T-cell (primary cell): Measurements from ENCODE around the gene FAM221A. TPM values are rescaled to one million over a fixed set of nuclear protein-coding genes. Genes with fewer than 3 reads are reported as not detected.

Experiments
- ATAC-seq, 4 experiments: fragments of 200-7000 bp in 3 of 4; fragments of 150-1000 bp in 1 of 4; cut with Tn5 transposase; replicated peaks in 1 of 4; 1 replicate in 3 of 4; 2 replicates in 1 of 4; pipeline ENCODE4 v1.10.0; 2021; ENCODE audit warnings: moderate library complexity in 3 of 4, mild to moderate bottlenecking in 2 of 4, moderate number of reproducible peaks in 1 of 4
- CTCF ChIA-PET, 2 donors: fragments of 300-600 bp; sonication (Branson Sonifier 250); formaldehyde crosslinking; loops; one replicate each; lab custom pipeline; 2022; ENCODE audit warnings: antibody characterized with exemption in 2 of 2; lab: Charles Lee
- POLR2A ChIA-PET, 2 donors: fragments of 300-600 bp; sonication (Branson Sonifier 250); formaldehyde crosslinking; loops; one replicate each; lab custom pipeline; 2022; ENCODE audit warnings: antibody characterized with exemption in 2 of 2; lab: Charles Lee
- DNase-seq, 35 experiments: peaks; one replicate each; pipeline versions ENCODE4 v3.0.0 to v3.0.0-alpha.2; 2013 to 2023
- H3K27ac ChIP-seq: one replicate; pipeline ENCODE4 v1.5.1; 2013; ENCODE audit warnings: low read length
- H3K27me3 ChIP-seq, 2 experiments: replicated peaks in 1 of 2; 1 replicate in 1 of 2; 2 replicates in 1 of 2; pipeline versions ENCODE4 v1.6.1 to v1.7.0; 2013; ENCODE audit warnings: low read length in 1 of 2, mixed read lengths in 1 of 2; ENCODE audit not compliant: control insufficient read depth in 2 of 2, insufficient read depth in 2 of 2; ENCODE audit errors: extremely low read depth in 1 of 2
- H3K36me3 ChIP-seq, 2 donors: 1 replicate in 1 of 2; 2 replicates in 1 of 2; pipeline versions ENCODE4 v1.6.1 to v1.7.0; 2013; ENCODE audit warnings: low read length in 1 of 2; ENCODE audit not compliant: control insufficient read depth in 2 of 2, insufficient read depth in 1 of 2; ENCODE audit errors: extremely low read depth in 1 of 2
- H3K4me1 ChIP-seq, 2 experiments: 1 replicate in 1 of 2; 2 replicates in 1 of 2; pipeline versions ENCODE4 v1.6.1 to v1.7.0; 2013; ENCODE audit warnings: low read length in 2 of 2, mixed read lengths in 1 of 2; ENCODE audit not compliant: insufficient read depth in 2 of 2, control insufficient read depth in 1 of 2; ENCODE audit errors: extremely low read depth in 1 of 2
- H3K4me3 ChIP-seq, 2 donors: 1 replicate in 1 of 2; 2 replicates in 1 of 2; pipeline versions ENCODE4 v1.5.1 to v1.7.0; 2013; ENCODE audit warnings: mild to moderate bottlenecking in 2 of 2, low read length in 1 of 2, moderate library complexity in 1 of 2; ENCODE audit not compliant: control insufficient read depth in 1 of 2; ENCODE audit errors: extremely low read depth in 1 of 2
- H3K9me3 ChIP-seq: 2 replicates; pipeline ENCODE4 v1.7.0; 2013
- H3K27ac Mint-ChIP-seq, 2 donors: one replicate each; pipeline ENCODE4 v1.8.0; 2020 to 2021; ENCODE audit warnings: mild to moderate bottlenecking in 2 of 2, mixed read lengths in 2 of 2
- H3K27me3 Mint-ChIP-seq, 2 donors: one replicate each; pipeline ENCODE4 v1.8.0; 2021 to 2022; ENCODE audit warnings: mixed read lengths in 2 of 2
- H3K36me3 Mint-ChIP-seq: one replicate; pipeline ENCODE4 v1.8.0; 2021; ENCODE audit warnings: mixed read lengths
- H3K4me1 Mint-ChIP-seq, 3 donors: one replicate each; pipeline ENCODE4 v1.8.0; 2020 to 2022; ENCODE audit warnings: mixed read lengths in 3 of 3, mild to moderate bottlenecking in 1 of 3
- H3K4me3 Mint-ChIP-seq, 3 donors: one replicate each; pipeline ENCODE4 v1.8.0; 2020 to 2022; ENCODE audit warnings: mild to moderate bottlenecking in 3 of 3, mixed read lengths in 3 of 3, moderate library complexity in 3 of 3
- H3K9me3 Mint-ChIP-seq, 3 donors: one replicate each; pipeline ENCODE4 v1.8.0; 2020 to 2022; ENCODE audit warnings: mixed read lengths in 3 of 3
- WGBS: methylation state at CpG from one replicate; pipeline ENCODE4 v1.1.5; 2013; ENCODE audit warnings: missing lambda C conversion rate; ENCODE audit not compliant: insufficient coverage; 5-methylcytosine and 5-hydroxymethylcytosine counted together
- total RNA-seq, 35 experiments: library from RNA in 6 of 35; stranded (reverse) in 6 of 35; fragments of 120-200 nt in 1 of 35; gene quantifications; one replicate each; pipeline versions ENCODE4 v1.2.1 to v1.2.4 and lab custom pipeline; 2013 to 2026

Gene FAM221A
- total RNA-seq, 5 donors from 2014 or later (not counting 1 experiment from before 2014, with no cell fraction given) = 5.3 to 7.8 (median 6.3) TPM

- Mint-ChIP-seq H3K27ac (no peak overlapping the region), H3K36me3 (peaks cover 31% of the 10 kb centered on the region), H3K4me1 (peaks cover 2 to 8% (median 3%) of the 10 kb centered on the region in 3 donors), H3K9me3 (no peaks in the 10 kb centered on the region), H3K27me3 (no peaks in the 10 kb centered on the region), H3K4me3 (no peak overlapping the region)
- Histone ChIP-seq H3K27ac (no peak overlapping the region), H3K9me3 (no peaks in the 10 kb centered on the region), H3K4me3 (no peak overlapping the region), H3K27me3 (no peaks in the 10 kb centered on the region), H3K4me1 (peaks cover 0 to 4% of the 10 kb centered on the region in 2 experiments), H3K36me3 (peaks cover 0 to 6% of the 10 kb centered on the region in 2 donors)
- ATAC-seq (no peak), DNase-seq (no peak)
- CTCF ChIA-PET = interaction anchor here (0.6 to 1.4 kb wide), 4 partner anchors 10 to 1593 kb away, joined by 3 to 4 read pairs (median 4); no protein-coding TSS in a partner anchor
- POLR2A ChIA-PET = interaction anchor here in 1 of 2 donors (0.6 kb wide), 1 partner anchor 10 kb away, joined by 3 read pairs; no protein-coding TSS in a partner anchor
Observed at GRCh38 chr7:23693224-23693623, 13.2 kb downstream of the FAM221A start.

- Histone ChIP-seq H3K9me3 (no peaks in the 10 kb centered on the region), H3K27me3 (no peaks in the 10 kb centered on the region), H3K4me3 (no peak overlapping the region), H3K27ac (no peak overlapping the region), H3K4me1 (peaks cover 0 to 4% of the 10 kb centered on the region in 2 experiments), H3K36me3 (no peaks in the 10 kb centered on the region)
- ChIA-PET CTCF (interaction anchor here (0.5 to 1.3 kb wide), 15 partner anchors 15 to 1380 kb away, joined by 3 to 6 read pairs (median 3); partner anchors contain the start of gene CCDC126 (in 1 of the 2)), POLR2A (no interaction called here)
- H3K4me3 Mint-ChIP-seq = no peak overlapping the region
- DNase-seq (peak in 32 of 35 experiments; percentile 11 to 71 (median 44)), ATAC-seq (peak; percentile 40 to 55 (median 48))
- H3K9me3 Mint-ChIP-seq = no peaks in the 10 kb centered on the region
- no peaks in the 10 kb centered on the region for H3K27me3 Mint-ChIP-seq
- no peak overlapping the region for H3K27ac Mint-ChIP-seq
- H3K36me3 Mint-ChIP-seq = peaks cover 24% of the 10 kb centered on the region
- no CpG with 5 or more reads among the region's 7 CpGs for WGBS
- peaks cover 2 to 8% (median 3%) of the 10 kb centered on the region in 3 donors for H3K4me1 Mint-ChIP-seq
Observed at GRCh38 chr7:23696916-23697441, 17.0 kb downstream of the FAM221A start.

- WGBS = no CpG with 5 or more reads among the region's 2 CpGs
- ChIA-PET POLR2A (interaction anchor here (0.6 kb wide), 2 partner anchors 12 to 237 kb away, joined by 4 to 9 read pairs; no protein-coding TSS in a partner anchor), CTCF (interaction anchor here (0.5 to 1.3 kb wide), 15 partner anchors 10 to 1679 kb away, joined by 3 to 8 read pairs (median 3); no protein-coding TSS in a partner anchor)
- no peak overlapping the region for H3K4me3 ChIP-seq
- no peak overlapping the region for H3K27ac ChIP-seq
- Mint-ChIP-seq H3K4me3 (no peak overlapping the region), H3K9me3 (no peaks in the 10 kb centered on the region), H3K4me1 (peaks cover 2 to 8% (median 3%) of the 10 kb centered on the region in 3 donors), H3K27me3 (no peaks in the 10 kb centered on the region), H3K27ac (no peak overlapping the region), H3K36me3 (peaks cover 26% of the 10 kb centered on the region)
- H3K36me3 ChIP-seq = no peaks in the 10 kb centered on the region
- no peaks in the 10 kb centered on the region for H3K27me3 ChIP-seq
- ATAC-seq (no peak), DNase-seq (no peak)
- no peaks in the 10 kb centered on the region for H3K9me3 ChIP-seq
- H3K4me1 ChIP-seq = peaks cover 0 to 4% of the 10 kb centered on the region in 2 experiments
Observed at GRCh38 chr7:23698822-23699221, 18.8 kb downstream of the FAM221A start.

DNA sequence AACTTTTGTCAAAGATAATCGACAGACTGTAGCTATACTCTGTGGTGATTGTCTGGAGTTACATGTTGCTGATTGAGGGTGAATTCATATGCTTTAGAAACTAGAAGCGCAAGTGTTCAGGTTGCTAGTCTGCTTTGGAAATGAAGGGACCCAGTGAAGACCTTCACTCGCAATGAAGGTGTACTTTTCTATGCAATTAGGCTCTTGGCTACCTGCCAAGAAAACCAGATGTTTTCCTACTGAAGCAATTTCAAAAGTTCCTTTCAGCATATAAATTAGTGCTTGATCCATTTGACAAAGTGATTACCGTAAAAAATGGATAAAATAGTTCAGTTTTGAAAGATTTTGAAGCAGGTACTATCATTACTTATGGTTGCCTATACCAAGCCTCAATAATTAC, 20.0 kb downstream of the FAM221A start:
- Mint-ChIP-seq H3K27ac (no peak overlapping the region), H3K9me3 (peaks cover 0 to 10% (median 6%) of the 10 kb centered on the region in 3 donors), H3K4me3 (no peak overlapping the region), H3K36me3 (peaks cover 31% of the 10 kb centered on the region), H3K4me1 (peaks cover 2 to 8% (median 3%) of the 10 kb centered on the region in 3 donors), H3K27me3 (no peaks in the 10 kb centered on the region)
- Histone ChIP-seq H3K36me3 (peaks cover 0 to under 1% of the 10 kb centered on the region in 2 donors), H3K27ac (no peak overlapping the region), H3K27me3 (no peaks in the 10 kb centered on the region), H3K4me3 (no peak overlapping the region), H3K9me3 (no peaks in the 10 kb centered on the region), H3K4me1 (peaks cover 0 to 4% of the 10 kb centered on the region in 2 experiments)
- ChIA-PET POLR2A (no interaction called here), CTCF (interaction anchor here in 1 of 2 donors (1.2 kb wide), 1 partner anchor 32 kb away, joined by 3 read pairs; no protein-coding TSS in a partner anchor)
- DNase-seq = no peak
- ATAC-seq = no peak
- WGBS = no CpG with 5 or more reads among the region's 4 CpGs

DNA sequence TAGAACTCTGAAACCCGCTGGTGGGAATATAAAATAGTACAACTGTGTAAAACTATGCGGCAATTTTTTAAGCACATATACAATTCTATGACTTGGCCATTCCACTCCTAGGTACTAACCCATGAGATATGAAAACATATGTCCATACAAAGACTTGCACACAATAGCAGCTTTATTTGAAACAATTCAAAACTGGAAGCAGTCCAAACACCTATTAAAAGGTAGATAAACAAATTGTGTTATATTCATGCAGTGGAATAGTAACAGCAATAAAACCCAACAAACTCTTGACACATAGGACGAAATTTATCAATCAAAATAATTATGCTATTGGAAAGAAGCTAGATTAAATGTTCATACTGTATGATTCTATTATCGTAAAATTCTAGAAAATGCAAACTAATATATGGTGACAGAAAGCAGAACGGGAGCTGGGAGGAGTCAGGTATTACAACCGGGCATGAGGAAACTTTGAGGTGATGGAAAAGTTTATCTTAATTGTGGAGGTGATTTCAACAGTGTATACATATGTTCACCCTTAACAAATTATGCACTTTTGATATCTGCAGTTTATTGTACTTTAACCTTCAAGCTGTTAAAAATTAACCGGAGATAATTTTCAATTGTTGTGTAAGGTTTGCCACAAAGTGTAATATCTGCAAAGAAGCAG, 29.2 kb downstream of the FAM221A start:
- Mint-ChIP-seq H3K27ac (no peak overlapping the region), H3K36me3 (peaks cover 24% of the 10 kb centered on the region), H3K27me3 (peaks cover 0 to 4% of the 10 kb centered on the region in 2 donors), H3K4me3 (no peak overlapping the region), H3K4me1 (no peaks in the 10 kb centered on the region), H3K9me3 (peaks cover 5 to 21% (median 18%) of the 10 kb centered on the region in 3 donors)
- ChIA-PET POLR2A (no interaction called here), CTCF (interaction anchor here (0.6 to 1.6 kb wide), 12 partner anchors 9 to 447 kb away, joined by 3 to 6 read pairs (median 4); no protein-coding TSS in a partner anchor)
- Histone ChIP-seq H3K4me1 (no peaks in the 10 kb centered on the region), H3K4me3 (no peak overlapping the region), H3K36me3 (peaks cover 0 to 6% of the 10 kb centered on the region in 2 donors), H3K27me3 (no peaks in the 10 kb centered on the region), H3K27ac (no peak overlapping the region), H3K9me3 (peaks cover 2% of the 10 kb centered on the region)
- no peak for DNase-seq
- WGBS = no CpG with 5 or more reads among the region's 7 CpGs
- ATAC-seq = no peak

DNA sequence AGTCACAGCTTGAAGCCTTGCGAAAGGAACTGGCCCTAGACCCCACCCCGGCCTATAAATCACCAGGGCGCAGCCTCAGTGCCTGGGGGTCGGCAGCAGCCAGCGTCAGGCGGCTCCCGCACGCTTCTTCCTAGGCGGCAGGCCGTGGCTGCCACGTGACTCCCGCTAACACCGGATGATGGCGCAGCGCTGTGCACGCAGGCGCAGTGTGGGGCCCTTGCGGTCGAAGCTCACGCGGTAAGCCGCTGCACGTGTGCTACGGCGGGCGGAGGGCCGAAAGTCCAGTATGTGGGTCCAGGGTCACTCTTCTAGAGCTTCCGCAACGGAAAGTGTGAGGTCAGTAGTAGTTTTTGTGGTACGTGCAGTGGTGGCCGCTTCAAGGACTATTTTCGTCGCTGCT, 30.0 kb downstream of the FAM221A start, which contains the start of gene STK31:
Gene STK31, plus strand, starts transcription at position 220 of the 400 bp plus-strand sequence. Its CDS starts 67 bp downstream, at position 287.
- ChIA-PET POLR2A (no interaction called here), CTCF (interaction anchor here (1.5 to 1.6 kb wide), 3 partner anchors 137 to 170 kb away, joined by 3 to 6 read pairs (median 4); no protein-coding TSS in a partner anchor)
- Histone ChIP-seq H3K4me1 (no peaks in the 10 kb centered on the region), H3K27ac (no peak within 1 kb of the TSS), H3K27me3 (no peaks in the 10 kb centered on the region), H3K4me3 (no peak within 1 kb of the TSS), H3K9me3 (peaks cover 2% of the 10 kb centered on the region), H3K36me3 (peaks cover 0 to 5% of the 10 kb centered on the region in 2 donors)
- peaks cover 5 to 14% (median 12%) of the 10 kb centered on the region in 3 donors for H3K9me3 Mint-ChIP-seq
- peaks cover 16% of the 10 kb centered on the region for H3K36me3 Mint-ChIP-seq
- 94% methylated on average over 27 of the region's 33 CpGs for WGBS
- H3K4me1 Mint-ChIP-seq = no peaks in the 10 kb centered on the region
- no peak within 1 kb of the TSS for H3K27ac Mint-ChIP-seq
- ATAC-seq (no peak), DNase-seq (no peak)
- no peak within 1 kb of the TSS for H3K4me3 Mint-ChIP-seq
- H3K27me3 Mint-ChIP-seq = peaks cover 0 to 4% of the 10 kb centered on the region in 2 donors
